Liver (tissue), 9 donors: ENCODE results near the gene SCNN1B. TPM values are rescaled to one million over a fixed set of nuclear protein-coding genes. Genes with fewer than 3 reads are reported as not detected.

ENCODE experiments used
- DNase-seq: peaks from one replicate; pipeline ENCODE4 v3.0.0-alpha.2; 2017; ENCODE audit warnings: low spot score
- H3K27ac ChIP-seq, 2 donors: one replicate each; pipeline ENCODE4 v1.7.0; 2013; ENCODE audit warnings: inconsistent platforms in 2 of 2, low read length in 2 of 2, control low read depth in 1 of 2, low read depth in 1 of 2, mild to moderate bottlenecking in 1 of 2
- H3K27me3 ChIP-seq, 4 donors: one replicate each; pipeline versions ENCODE4 v1.6.1 to v1.7.0; 2013; ENCODE audit warnings: low read length in 3 of 4, inconsistent platforms in 1 of 4, mild to moderate bottlenecking in 1 of 4, moderate library complexity in 1 of 4; ENCODE audit not compliant: control insufficient read depth in 4 of 4, insufficient read depth in 4 of 4
- H3K36me3 ChIP-seq, 4 donors: one replicate each; pipeline versions ENCODE4 v1.6.1 to v1.7.0; 2013; ENCODE audit warnings: low read length in 3 of 4, mild to moderate bottlenecking in 3 of 4, low read depth in 1 of 4, moderate library complexity in 1 of 4; ENCODE audit not compliant: control insufficient read depth in 4 of 4, insufficient read depth in 3 of 4
- H3K4me1 ChIP-seq, 4 donors: one replicate each; pipeline versions ENCODE4 v1.6.1 to v1.7.0; 2013; ENCODE audit warnings: low read length in 3 of 4, mild to moderate bottlenecking in 3 of 4, moderate library complexity in 1 of 4; ENCODE audit not compliant: control insufficient read depth in 4 of 4, insufficient read depth in 4 of 4
- H3K4me3 ChIP-seq, 3 donors: one replicate each; pipeline versions ENCODE4 v1.6.1 to v1.7.0; 2013; ENCODE audit warnings: low read length in 3 of 3, control low read depth in 1 of 3, low read depth in 1 of 3, mild to moderate bottlenecking in 1 of 3
- H3K9ac ChIP-seq, 2 donors: one replicate each; pipeline ENCODE4 v1.7.0; 2013; ENCODE audit warnings: low read length in 2 of 2, mild to moderate bottlenecking in 2 of 2, moderate library complexity in 2 of 2, control low read depth in 1 of 2, low read depth in 1 of 2
- H3K9me3 ChIP-seq, 4 donors: one replicate each; pipeline versions ENCODE4 v1.6.1 to v1.7.0; 2013; ENCODE audit warnings: low read length in 3 of 4; ENCODE audit not compliant: control insufficient read depth in 4 of 4
- GABPA ChIP-seq, 2 donors: IDR thresholded peaks in 1 of 2; conservative IDR thresholded peaks in 1 of 2; 2 replicates each; pipeline ENCODE4 v1.6.1; 2016; ENCODE audit warnings: antibody characterized with exemption in 2 of 2, mild to moderate bottlenecking in 1 of 2, moderate library complexity in 1 of 2
- JUND ChIP-seq, 2 donors: IDR thresholded peaks; 2 replicates each; pipeline ENCODE4 v1.6.1; 2016; ENCODE audit warnings: antibody characterized with exemption in 2 of 2
- RXRA ChIP-seq, 2 donors: IDR thresholded peaks; 2 replicates each; pipeline ENCODE4 v1.6.1; 2017 to 2018; ENCODE audit warnings: antibody characterized with exemption in 2 of 2, mild to moderate bottlenecking in 1 of 2
- TAF1 ChIP-seq: conservative IDR thresholded peaks from 2 replicates; pipeline ENCODE4 v1.6.1; 2016; ENCODE audit warnings: antibody characterized with exemption, mild to moderate bottlenecking
- ZBTB33 ChIP-seq: IDR thresholded peaks from 2 replicates; pipeline ENCODE4 v1.6.1; 2016; ENCODE audit warnings: antibody characterized with exemption
- WGBS: extraction: QIAGEN DNeasy Blood & Tissue Kit; methylation state at CpG from one replicate; pipeline ENCODE4 v1.1.7; 2013; 5-methylcytosine and 5-hydroxymethylcytosine counted together
- polyA plus RNA-seq, 2 donors: library from polyadenylated mRNA; stranded (reverse) in 1 of 2; unstranded in 1 of 2; fragments of 200-250 nt in 1 of 2; fragments of >200 nt in 1 of 2; fragmentation: Nextera tagmentation in 1 of 2; extraction: Ambion mirVana in 1 of 2; gene quantifications; one replicate each; pipeline versions ENCODE4 v1.2.1 to v1.2.3, GENCODE V29; 2013 to 2015
- total RNA-seq, 2 donors: library from RNA; depleted of rRNA; stranded (reverse); fragments of >200 nt; gene quantifications; one replicate each; pipeline ENCODE4 v1.2.3, GENCODE V29; 2014
- TF ChIP-seq, protein P1 (sequence below): IDR thresholded peaks from 2 replicates; pipeline ENCODE4 v1.6.1; 2016; ENCODE audit warnings: antibody characterized with exemption
- TF ChIP-seq, protein P2 (sequence below): IDR thresholded peaks from 2 replicates; pipeline ENCODE4 v1.6.1; 2016; ENCODE audit warnings: antibody characterized with exemption, mild to moderate bottlenecking
- donor health status: healthy.
- donor health status: healthy.
- donor health status: healthy.
- donor health status: healthy.
- donor health status: healthy.

The SCNN1B gene
- total and polyA plus RNA-seq, 4 donors, result 0.08 to 0.17 (median 0.14) TPM; not detected in 1

GRCh38 chr16:23339787-23340186, 37.7 kb downstream of the SCNN1B start (continued):
- TF ChIP-seq ZBTB33 (no peak), TAF1 (no peak), JUND (IDR thresholded peaks at IDR 0.05) (no peak), GABPA (IDR thresholded peaks at IDR 0.05 in 1 of 2, conservative IDR thresholded peaks at IDR 0.05 in 1 of 2) (no peak)
- TF ChIP-seq, protein P1, sequence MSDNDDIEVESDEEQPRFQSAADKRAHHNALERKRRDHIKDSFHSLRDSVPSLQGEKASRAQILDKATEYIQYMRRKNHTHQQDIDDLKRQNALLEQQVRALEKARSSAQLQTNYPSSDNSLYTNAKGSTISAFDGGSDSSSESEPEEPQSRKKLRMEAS, result no peak

DNA sequence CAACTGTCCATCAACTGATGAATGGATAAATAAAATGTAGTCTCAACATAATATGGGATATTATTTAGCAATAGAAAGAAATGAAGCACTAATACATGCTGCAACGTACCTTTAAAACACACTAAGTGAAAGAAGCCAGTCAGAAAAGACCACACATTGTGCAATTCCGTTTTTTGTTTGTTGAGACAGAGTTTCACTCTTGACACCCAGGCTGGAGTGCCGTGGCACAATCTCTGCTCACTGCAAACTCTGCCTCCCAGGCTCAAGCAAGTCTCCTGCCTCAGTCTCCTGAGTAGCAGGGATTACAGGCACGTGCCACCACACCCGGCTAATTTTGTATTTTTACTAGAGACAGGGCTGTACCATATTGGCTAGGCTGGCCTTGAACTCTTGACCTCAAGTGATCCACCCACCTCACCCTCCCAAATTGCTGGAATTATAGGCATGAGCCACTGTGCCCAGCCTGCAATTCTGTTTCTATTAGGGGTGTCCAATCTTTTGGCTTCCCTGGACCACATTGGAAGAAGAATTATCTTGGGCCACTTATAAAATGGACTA, 40.1 kb downstream of the SCNN1B start:
- H3K36me3 ChIP-seq, result no peaks in the 10 kb centered on the region
- TF ChIP-seq, protein P1, result no peak
- peaks cover 0 to 3% (median 0%) of the 10 kb centered on the region in 4 donors for H3K9me3 ChIP-seq
- no peak overlapping the region for H3K9ac ChIP-seq
- no peaks in the 10 kb centered on the region for H3K4me1 ChIP-seq
- DNase-seq, result no peak
- WGBS, result 36% methylated on average over 5 of the region's 5 CpGs
- peaks cover 0 to 2% (median 0%) of the 10 kb centered on the region in 4 donors for H3K27me3 ChIP-seq
- no peak overlapping the region for H3K4me3 ChIP-seq
- no peak overlapping the region for H3K27ac ChIP-seq

DNA sequence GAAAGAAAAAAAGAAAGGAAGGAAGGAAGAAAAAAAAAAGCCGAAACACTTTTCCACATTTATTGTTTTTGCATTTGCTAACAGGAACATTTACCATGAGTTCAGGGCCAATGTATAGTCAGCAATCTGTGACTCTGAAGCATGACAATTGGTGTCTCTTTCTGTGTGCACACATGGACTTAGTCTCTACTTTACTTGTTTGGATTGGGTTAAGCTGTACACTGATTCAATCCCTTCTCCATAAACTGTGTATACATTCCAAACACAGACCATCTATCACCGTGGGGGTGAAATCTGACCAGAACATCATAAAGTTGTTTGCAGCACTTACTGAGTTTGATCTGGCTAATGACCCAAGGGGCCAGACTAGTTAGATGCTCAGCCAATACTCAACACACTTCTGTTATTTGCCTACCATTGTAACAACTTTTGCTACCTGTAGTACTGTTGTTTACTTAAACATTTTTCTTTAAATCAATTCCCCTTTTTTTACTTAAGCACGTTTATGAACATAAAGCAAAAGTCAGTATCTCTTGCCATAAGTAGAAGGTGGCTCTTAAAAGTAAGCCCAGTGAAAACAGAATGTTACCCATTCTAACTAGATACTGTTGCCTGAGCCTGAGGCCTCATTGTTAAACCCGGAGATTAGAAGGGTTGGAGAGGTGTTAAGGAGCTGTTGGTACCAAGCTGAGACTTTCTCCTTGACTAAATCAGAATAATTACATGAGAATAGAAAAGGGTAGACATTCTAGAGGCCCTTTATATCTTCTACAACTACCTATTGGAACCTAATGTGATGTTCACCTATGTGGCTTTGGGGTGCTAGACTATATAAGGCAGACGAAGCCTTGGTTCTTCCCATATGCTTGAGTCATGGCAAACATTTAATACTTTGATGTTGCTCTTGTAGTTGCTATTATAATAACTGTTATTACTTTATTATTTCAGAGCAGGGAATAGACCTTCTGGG, 41.8 kb downstream of the SCNN1B start:
- Histone ChIP-seq H3K27ac (no peak overlapping the region), H3K9ac (no peak overlapping the region), H3K4me3 (no peak overlapping the region), H3K36me3 (no peaks in the 10 kb centered on the region), H3K4me1 (no peaks in the 10 kb centered on the region), H3K27me3 (peaks cover 0 to 2% (median 0%) of the 10 kb centered on the region in 4 donors), H3K9me3 (no peaks in the 10 kb centered on the region)
- DNase-seq, result no peak
- 60% methylated on average over 5 of the region's 5 CpGs for WGBS
- TF ChIP-seq, protein P2, sequence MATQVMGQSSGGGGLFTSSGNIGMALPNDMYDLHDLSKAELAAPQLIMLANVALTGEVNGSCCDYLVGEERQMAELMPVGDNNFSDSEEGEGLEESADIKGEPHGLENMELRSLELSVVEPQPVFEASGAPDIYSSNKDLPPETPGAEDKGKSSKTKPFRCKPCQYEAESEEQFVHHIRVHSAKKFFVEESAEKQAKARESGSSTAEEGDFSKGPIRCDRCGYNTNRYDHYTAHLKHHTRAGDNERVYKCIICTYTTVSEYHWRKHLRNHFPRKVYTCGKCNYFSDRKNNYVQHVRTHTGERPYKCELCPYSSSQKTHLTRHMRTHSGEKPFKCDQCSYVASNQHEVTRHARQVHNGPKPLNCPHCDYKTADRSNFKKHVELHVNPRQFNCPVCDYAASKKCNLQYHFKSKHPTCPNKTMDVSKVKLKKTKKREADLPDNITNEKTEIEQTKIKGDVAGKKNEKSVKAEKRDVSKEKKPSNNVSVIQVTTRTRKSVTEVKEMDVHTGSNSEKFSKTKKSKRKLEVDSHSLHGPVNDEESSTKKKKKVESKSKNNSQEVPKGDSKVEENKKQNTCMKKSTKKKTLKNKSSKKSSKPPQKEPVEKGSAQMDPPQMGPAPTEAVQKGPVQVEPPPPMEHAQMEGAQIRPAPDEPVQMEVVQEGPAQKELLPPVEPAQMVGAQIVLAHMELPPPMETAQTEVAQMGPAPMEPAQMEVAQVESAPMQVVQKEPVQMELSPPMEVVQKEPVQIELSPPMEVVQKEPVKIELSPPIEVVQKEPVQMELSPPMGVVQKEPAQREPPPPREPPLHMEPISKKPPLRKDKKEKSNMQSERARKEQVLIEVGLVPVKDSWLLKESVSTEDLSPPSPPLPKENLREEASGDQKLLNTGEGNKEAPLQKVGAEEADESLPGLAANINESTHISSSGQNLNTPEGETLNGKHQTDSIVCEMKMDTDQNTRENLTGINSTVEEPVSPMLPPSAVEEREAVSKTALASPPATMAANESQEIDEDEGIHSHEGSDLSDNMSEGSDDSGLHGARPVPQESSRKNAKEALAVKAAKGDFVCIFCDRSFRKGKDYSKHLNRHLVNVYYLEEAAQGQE, result no peak
- TF ChIP-seq RXRA (IDR thresholded peaks at IDR 0.05), result no peak
